Posterior vena cava (tissue), 2 donors: ENCODE data around the gene ZNF22. TPM values are rescaled to one million over a fixed set of nuclear protein-coding genes. Genes with fewer than 3 reads are reported as not detected.

Source experiments
- DNase-seq: peaks from one replicate; pipeline ENCODE4 v3.0.0-alpha.2; 2020; ENCODE audit warnings: low spot score
- intact Hi-C, 2 donors: fragments of 100-400 bp; cut with DNase I; formaldehyde crosslinking; loops; one replicate each; pipeline versions ENCODE4 v1.14.1 to v1.14.2; 2022 to 2023
- long read RNA-seq, 2 donors: library from polyadenylated mRNA; unstranded; transcript quantifications; one replicate each; pipeline ENCODE4 v2.0.0, GENCODE V29; 2020 to 2021
- total RNA-seq, 2 donors: library from RNA; stranded (reverse); fragmentation: NEBNext Ultra II Directional; extraction: Animal tissue kit (Norgen Biotek cat#: 25700); gene quantifications; one replicate each; pipeline ENCODE4 v1.2.1, GENCODE V29; 2021
- donor health status: DM: yes; HTN: yes; CAD: no.
- donor health status: DM: yes; HTN: yes; CAD: no.

The ZNF22 gene
- total RNA-seq: 10 to 100 TPM; 17.4 to 19.7 TPM
- long read RNA-seq, donor 1, transcript ZNF22-201 (2 exons, 2,551 nt): major isoform, 7 of 9 reads
- long read RNA-seq, donor 1, partial matches to known transcripts: 2 of 9 reads
- long read RNA-seq, donor 1, other reads (novel, unspliced or antisense): 0 of 9 reads
- long read RNA-seq, donor 2, transcript ZNF22-201 (2 exons, 2,551 nt): major isoform, 33 of 42 reads
- long read RNA-seq, donor 2, partial matches to known transcripts: 4 of 42 reads
- long read RNA-seq, donor 2, other reads (novel, unspliced or antisense): 5 of 42 reads

DNA sequence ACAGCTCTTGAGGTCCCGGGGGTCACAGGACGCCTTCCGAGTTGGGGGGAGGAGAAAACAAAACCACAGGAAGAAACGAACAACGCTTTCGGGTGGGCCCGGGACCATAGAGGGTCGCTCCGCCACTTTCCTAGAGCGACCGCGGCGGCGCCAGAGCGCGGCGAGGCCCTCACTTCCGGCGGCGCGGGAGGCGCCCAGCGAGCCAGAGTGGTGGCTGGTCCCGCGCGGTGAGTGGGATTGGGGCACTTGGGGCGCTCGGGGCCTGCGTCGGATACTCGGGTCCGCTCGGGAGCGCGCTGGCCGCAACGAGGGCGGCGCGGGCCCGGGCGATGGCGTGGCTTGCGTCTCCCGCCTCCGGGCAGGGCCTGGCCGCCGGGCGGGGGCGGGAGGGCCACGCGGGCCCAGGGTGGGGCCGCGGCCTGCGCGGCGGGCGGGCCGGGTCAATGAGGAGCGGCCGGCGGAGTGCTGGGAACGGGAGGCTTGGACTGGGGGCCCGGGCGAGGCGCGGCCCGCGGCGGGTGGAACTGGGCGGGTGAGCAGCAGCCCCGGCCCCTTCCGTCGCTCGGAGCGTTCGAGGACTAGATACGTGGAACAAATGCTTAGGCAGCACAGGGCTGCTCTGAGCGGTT, at the start of gene ZNF22:
TSS of gene ZNF22 (plus strand) at position 172 of the 629 bp plus-strand sequence. CDS start 2,446 bp downstream, outside the sequence.
- intact Hi-C loops: no loop called here
- DNase-seq: peak; percentile 91

DNA sequence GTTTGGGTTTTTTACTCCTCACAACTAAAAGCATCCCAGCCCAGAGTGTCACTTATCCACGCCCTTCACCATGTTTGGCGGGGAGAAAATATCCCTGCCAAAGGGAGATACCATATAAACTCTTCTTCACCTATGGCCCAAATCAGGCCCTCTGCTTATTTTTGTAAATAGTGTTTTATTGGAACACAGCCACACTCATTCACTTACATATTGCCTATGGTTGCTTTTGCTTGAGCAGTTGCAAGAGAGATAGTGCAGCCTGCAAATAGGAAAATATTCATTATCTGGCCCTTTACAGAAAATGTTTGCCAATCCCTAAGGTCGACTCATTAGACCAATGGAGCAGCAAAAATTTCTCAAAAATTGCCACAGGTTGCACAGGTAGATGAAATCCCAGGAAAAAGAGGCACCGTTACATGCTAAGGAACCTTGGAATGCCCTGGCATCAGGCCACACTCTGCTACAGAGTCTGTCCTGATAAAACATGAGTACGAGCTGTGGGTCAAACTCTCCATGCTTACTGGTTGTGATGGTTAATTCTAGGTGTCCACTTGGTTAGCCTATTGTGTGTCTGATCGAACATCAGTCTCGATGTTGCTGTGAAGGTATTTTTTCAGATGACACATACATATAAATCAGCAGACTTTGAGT, 49.0 kb upstream of the ZNF22 start:
- DNase-seq: no peak
- intact Hi-C loops: no loop called here

DNA sequence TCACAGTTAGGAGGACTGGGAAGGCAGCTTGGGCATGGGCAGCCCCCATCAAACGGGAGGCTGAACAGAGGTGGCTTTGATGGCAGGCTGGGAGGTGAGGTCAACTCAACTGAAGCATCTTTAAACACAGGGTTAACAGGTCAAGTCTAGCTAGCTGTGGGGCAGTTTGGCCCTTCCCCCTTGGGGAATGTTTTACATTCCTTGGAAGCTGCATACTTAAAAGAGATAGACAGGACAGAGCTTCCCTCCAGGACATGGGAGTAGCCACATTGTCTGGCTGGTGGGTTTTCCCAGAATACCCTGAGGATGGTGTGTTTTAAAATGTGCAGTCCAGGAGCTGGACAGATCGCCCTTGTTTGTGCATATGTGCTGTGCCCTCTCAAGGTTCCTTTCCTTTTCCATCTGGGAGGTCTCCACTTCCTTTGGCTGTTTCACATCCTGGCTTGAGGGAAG, 47.9 kb upstream of the ZNF22 start:
- DNase-seq: no peak
- intact Hi-C loops: no loop called here

DNA sequence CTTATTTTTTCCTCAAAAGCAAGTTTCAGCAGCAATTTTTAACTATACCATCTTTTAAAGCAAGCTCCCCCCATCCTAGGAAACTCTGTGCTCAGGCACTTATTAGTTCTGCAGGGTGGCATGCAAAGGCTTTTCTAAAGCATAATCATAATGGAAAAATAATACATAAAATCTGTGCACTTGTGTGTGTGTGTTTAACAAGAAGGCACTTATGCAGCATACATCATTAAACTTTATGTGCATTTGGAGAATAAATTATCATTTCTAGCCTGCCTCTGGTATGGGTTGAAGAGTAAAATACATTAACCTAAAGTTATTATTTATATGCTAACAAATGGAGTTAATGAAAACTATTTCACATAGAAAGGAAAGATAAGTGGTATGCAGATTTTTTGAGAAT, 46.7 kb upstream of the ZNF22 start:
- intact Hi-C loops: no loop called here
- DNase-seq: no peak

DNA sequence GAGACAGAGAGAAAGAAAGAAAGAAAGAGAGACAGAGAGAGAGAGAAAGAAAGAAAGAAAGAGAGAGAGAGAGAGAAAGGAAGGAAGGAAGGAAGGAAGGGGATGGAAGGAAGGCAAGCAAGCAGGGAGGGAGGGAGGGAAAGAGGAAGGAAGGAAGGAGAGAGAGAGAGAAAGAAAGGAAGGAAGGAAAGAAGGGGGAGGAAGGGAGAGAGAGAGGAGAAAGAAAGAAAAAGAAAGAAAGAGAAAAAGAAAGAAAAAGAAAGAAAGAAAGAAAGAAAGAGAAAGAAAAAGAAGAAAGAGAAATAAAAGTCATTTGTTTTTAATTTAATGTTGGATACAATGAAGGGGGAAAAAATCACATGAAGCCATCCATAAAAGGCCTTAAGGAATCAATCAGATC, 45.8 kb upstream of the ZNF22 start:
- no peak for DNase-seq
- intact Hi-C loops: no loop called here

DNA sequence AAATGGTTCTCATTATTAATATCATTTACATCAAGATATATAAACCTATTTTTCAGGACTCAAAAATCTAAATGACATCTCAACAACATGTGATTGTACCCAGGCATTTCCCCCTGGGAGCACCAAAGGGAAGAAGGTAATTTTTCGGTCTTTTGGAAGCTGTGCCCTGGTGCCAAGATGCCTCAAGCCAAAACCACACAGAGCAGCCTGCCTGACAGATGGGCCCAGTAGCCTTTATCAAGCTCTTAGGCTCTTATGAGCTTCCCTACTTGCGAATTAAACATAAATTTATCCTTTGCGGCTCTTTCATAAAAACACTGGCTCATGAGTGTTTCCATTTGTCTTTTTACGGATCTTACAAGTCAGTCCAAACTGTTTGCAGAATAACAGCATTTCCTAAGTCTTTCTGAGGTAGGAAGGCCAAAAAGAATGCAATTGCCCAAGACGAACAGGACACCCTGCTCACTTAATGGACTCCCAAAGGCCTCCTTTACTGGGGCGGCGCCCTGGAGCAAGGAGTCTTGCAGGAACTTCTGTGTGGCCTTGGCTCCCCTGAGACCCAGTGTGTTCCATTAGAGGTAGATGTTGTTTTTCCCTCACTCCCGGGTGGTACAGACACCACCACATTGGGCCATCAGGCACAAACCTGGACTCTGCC, 45.2 kb upstream of the ZNF22 start:
- intact Hi-C loops: no loop called here
- DNase-seq: no peak

DNA sequence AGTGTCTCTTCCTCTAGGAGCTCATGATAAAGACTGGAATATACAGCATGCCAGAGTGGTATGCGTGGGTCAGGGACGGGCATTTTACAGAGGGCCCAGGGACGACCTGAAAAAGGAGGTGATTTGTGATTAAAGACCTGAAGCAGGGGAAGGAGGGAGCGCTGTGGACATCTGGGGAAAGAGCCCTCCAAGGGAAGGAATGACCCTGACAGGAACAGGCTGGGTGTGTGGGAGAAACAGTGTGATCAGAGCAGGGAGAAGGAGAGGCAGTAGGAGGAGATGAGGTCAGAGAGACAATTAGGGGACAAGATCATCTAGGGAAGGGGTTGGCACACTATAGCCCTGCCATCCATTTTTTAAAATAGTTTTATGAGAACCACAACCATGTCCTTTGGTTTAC, 44.5 kb upstream of the ZNF22 start:
- DNase-seq: no peak
- intact Hi-C loops: no loop called here

DNA sequence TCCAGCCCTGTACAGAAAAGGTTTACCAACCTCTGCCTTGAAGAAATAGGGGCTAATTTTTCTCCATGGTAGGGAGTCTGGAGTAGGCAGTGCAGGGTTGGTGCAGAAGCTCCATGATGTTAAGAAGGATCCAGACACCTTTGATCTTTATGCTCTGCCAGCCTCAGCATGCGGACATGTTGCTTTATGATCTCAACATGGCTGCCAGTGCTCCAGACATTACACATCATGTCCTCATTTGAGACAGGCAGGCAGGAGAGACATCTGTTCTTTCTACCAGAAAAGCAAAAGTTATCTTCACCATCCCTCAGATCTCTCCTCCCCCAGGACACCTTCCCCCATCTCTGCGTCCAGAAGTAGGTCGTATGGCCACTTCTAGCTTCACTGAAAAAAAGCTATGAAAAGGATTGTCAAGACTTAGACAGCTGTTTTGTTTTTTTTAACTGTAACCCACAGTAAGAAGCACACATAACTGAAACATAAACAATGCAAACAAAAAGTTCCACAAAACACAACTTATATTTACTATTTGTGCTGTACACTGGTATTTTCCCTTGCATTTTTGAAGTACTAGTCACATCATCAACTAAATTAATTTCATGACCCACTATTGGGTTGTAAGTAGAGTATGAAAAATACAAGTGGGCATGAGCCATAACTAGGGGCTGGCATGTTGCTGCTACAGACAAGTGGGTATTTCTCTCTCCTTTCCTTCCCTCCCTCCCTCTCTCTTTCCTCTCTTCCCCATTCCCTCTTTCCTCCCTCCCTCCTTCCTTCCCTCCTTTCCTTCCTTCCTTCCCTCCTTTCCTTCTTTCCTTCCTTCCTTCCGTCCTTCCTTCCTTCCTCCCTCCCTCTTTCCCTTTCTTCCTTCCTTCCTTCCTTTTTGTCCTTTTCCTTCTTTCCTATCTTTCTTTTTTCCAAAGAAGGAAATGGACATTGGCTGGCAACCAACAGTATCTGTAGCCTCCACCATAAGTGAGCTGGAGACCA, 43.7 kb upstream of the ZNF22 start:
- no peak for DNase-seq
- intact Hi-C loops: no loop called here

DNA sequence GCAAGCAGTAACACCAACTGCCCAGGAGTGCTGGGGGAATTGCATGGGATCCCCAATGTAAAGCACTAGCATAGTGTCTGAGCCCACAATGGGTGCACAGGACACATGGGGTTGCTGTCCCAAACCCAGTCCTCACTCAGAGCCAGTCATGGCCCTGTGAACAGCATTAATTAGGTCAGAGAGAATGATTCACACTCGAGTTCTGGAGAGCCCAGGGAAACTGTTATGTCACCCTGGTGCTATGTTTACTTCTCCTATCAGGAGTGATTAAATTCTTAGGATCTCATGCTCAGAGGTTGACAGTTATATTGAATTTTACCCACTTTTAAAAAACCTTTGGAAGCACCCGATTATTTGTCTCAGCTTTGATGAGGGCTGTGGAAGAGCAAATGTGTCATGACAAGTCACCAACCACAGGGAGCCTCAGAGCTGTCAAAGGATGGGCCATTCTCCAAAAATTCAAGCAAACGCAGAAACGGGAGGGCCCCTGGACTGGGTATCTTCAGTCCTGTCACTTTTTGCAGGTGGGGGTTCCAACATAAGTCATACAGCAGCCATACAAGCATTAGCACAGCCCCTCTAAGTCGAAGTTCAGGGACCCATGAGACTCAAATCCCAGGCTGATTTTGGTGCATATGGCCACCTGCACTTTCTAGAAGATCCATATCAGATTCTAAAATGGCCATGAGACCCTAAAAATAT, 42.4 kb upstream of the ZNF22 start:
- intact Hi-C loops: no loop called here
- DNase-seq: no peak

DNA sequence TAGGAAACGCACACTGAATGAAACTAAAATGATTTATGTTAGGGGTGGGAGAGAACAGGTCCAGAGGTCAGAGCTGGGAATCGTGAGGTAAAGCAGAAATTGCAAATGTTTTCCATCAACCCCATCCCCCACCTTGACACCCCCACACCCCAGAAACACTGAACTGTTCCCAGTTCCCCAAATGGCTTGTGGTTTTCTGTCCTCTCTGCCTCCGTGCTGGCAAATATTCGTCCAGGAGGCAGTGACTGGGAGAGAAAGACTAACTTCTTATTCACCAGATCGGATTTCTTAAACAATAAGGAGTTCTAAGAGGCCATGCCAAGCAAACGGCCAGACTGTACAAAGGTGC, 41.9 kb upstream of the ZNF22 start:
- intact Hi-C loops: no loop called here
- DNase-seq: no peak

DNA sequence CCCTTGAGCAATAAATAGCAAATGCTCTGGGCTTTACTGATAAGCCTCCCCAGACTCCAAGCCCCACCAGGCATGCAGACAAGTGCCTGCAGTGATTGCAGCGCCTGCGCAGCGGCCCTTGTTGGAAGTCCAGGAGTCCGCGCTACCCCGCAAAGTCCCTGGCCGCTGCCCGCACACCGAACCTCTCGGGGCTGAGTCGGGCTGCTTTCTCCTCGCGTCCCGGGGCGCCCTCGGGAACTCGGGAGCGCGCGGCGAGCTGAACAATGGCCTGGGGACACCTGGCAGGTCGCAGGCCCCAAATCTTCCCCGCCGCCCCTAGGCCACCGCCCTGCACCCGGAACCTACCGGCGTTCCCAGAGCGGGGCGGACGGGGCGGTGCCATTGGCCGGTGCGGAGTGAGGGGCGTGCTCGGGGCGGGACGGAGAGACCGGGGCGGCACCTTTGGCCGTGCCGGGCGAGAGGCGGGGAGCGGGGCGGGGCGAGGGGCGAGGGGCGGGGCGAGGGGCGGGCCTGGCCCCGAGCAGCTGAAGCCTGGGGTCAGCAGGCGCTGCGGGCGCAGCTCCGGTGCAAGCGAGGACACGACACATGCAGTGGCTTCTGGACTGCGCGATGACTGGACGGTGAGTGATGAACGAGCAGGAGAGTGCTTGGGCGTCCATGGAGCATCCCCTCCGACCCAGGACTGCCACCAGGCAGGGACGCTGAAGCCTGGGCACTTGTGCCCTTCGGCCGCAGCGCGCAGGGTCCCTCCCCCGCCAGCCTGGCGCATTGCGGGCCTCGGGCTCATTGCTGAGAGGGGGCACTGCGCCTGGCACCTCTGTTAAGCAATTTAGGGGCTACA, 41.3 kb upstream of the ZNF22 start, which contains the start of gene RASSF4:
TSS of gene RASSF4 (plus strand) at position 556 of the 841 bp plus-strand sequence. CDS start 10,401 bp downstream, outside the sequence.
- intact Hi-C loops: no loop called here

DNA sequence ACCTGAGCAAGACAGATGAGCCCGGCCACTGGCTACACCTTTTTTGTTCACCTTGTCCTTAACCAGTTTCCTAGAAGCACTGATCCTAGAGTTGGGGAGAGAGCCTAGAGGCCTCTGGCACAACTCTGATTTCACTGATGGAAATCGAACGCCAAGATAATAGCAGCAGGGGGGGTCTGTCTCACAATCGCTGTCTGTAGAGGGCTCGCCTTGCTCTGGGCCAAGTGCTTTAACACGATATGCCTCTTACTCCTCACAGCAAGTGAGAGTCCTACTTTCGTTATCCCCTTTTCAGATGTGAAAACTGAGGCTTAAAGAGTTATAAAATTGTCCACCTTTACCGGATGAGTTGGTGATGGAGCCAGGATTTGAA, 40.6 kb upstream of the ZNF22 start:
- DNase-seq: no peak
- intact Hi-C loops: no loop called here

More for the DNA sequence above, 41.3 kb upstream of the ZNF22 start, which contains the start of gene RASSF4:
- peak; percentile 98 for DNase-seq

DNA sequence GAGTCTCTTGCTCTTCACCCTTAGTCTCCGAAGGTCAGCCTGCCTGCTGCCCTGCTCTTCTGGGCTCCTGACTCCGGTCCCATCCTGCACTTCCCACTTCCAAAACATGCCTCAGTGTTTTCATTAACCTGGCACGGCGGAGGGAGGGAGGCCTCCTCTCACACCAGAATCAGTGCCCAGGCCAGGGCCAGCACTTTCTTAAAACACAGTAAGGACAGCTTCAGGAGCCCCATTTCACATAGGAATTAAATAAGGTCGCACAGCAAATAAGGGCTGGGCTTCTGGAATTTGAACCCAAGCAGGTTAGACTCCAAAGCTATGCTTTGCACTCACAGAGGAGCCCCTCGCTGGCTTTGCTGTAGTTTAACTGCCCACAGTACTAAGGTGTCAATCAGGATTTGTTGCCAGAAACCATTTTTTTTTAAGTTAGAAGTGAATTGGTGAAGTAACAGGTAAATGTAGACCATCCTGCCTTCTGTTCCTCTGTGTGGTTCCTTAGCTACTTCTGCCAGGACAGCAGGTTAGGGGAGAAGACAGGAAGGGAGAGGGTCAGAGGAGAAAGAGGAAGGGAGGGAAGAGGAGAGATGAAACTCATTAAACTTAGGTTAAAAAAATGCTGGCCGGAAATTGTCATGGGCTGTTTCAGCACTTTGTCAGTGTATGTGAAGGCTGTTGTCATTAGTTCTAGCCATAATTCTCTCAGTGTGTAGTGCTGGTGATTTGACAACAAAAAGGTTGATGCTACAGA, 40.1 kb upstream of the ZNF22 start:
- peak; percentile 79 for DNase-seq
- intact Hi-C loops: no loop called here

DNA sequence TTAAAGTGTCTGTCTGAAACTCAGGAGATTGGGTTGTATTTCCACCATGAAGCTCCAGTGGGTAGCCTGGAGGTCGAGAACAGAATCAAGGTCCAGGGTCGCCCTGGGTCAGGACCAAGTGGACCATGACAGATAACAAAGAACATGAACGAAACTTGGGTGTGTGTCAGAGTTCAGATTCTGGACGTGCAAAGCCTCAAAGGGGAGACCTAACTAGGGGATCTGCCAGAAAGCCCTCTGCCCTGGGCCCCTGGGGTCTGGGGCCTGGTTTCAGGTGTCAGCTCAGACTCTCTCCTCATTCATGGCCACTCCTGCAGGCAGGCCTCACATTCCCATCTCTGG, 39.5 kb upstream of the ZNF22 start:
- DNase-seq: no peak
- intact Hi-C loops: no loop called here

DNA sequence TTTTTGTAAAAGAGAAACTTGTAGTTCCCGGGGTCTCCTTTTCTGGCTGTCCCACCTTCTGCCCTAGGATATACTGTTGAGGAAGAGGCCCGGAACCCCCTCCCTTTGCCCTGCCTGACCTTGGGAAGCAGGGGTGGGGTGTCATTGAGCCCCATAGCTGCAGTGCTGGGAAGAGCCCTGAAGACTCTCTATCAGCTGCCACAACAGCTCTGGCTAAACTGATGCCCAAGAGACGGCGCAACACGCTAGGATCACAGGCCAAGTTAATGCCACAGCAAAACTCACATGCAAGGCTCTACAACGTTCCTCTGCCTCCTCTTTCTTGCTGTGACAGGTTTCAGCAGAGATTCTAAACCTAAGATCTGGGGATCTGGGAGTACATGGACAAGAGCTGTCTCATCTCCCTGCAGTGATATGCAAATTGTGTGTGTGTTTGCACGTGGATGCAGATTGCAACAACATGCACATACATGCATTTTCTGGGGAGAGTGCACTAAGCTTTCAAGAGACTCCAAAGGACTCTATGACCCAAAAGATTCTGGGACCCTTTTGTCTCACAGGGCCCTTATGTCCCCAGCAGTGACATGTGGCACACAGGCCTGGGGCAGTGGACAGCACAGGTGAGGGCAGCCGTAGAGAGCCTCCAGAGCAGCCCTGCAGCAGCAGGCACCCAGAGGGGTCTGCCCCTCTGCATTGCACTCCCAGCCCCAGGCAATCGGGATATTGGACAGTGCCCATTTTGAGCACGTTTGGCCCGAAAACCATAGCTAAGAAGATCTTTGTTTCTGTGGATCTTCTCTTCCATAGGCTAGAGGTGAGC, 38.6 kb upstream of the ZNF22 start:
- intact Hi-C loops: loop anchor here in 1 of 2 donors (1.0 kb wide), 1 partner anchor 15 kb away; no protein-coding TSS in a partner anchor
- DNase-seq: no peak
